GM23338 (cell line): ENCODE data around the gene FEN1. TPM values are rescaled to one million over a fixed set of nuclear protein-coding genes. Genes with fewer than 3 reads are reported as not detected.

Source experiments
- ATAC-seq: fragments of 200-7000 bp; cut with Tn5 transposase; 3 replicates; pipeline ENCODE4 v1.9.1; 2020
- DNase-seq: peaks from one replicate; pipeline ENCODE4 v3.0.0-alpha.2; 2015; ENCODE audit warnings: low spot score
- H2AFZ ChIP-seq: fragments of 200-600 bp; sonication (generic); 2 replicates; pipeline ENCODE4 v1.8.0; 2016; ENCODE audit warnings: antibody characterized with exemption, mild to moderate bottlenecking, moderate library complexity
- H3F3A ChIP-seq: fragments of 200-600 bp; sonication (generic); replicated peaks from 2 replicates; pipeline ENCODE4 v1.8.0; 2017; ENCODE audit warnings: antibody characterized with exemption, mixed run types, low read depth
- H3K27ac ChIP-seq: fragments of 200-600 bp; sonication (generic); 2 replicates; pipeline ENCODE4 v1.6.1; 2016; ENCODE audit warnings: low read depth
- H3K27me3 ChIP-seq: fragments of 200-600 bp; sonication (generic); 2 replicates; pipeline ENCODE4 v1.8.0; 2016; ENCODE audit warnings: mild to moderate bottlenecking, mixed run types, moderate library complexity; ENCODE audit not compliant: insufficient read depth
- H3K36me3 ChIP-seq: fragments of 200-600 bp; sonication (generic); 2 replicates; pipeline ENCODE4 v1.8.0; 2016; ENCODE audit warnings: mild to moderate bottlenecking; ENCODE audit not compliant: insufficient read depth
- H3K4me1 ChIP-seq: fragments of 200-600 bp; sonication (generic); 2 replicates; pipeline ENCODE4 v1.8.0; 2016; ENCODE audit warnings: mild to moderate bottlenecking, moderate library complexity; ENCODE audit not compliant: insufficient read depth
- H3K4me2 ChIP-seq: fragments of 200-600 bp; sonication (generic); 2 replicates; pipeline ENCODE4 v1.7.1; 2017; ENCODE audit warnings: mixed run types
- H3K4me3 ChIP-seq: fragments of 200-600 bp; sonication (generic); 2 replicates; pipeline ENCODE4 v1.6.1; 2016; ENCODE audit warnings: mixed run types
- H3K79me2 ChIP-seq: fragments of 200-600 bp; sonication (generic); replicated peaks from 2 replicates; pipeline ENCODE4 v1.8.0; 2017; ENCODE audit warnings: mild to moderate bottlenecking; ENCODE audit not compliant: insufficient read depth
- H3K9me2 ChIP-seq: fragments of 200-600 bp; sonication (generic); 2 replicates; pipeline ENCODE4 v1.8.0; 2017; ENCODE audit not compliant: insufficient read depth
- H4K20me1 ChIP-seq: fragments of 200-600 bp; sonication (generic); replicated peaks from 2 replicates; pipeline ENCODE4 v1.8.0; 2017; ENCODE audit warnings: mild to moderate bottlenecking; ENCODE audit not compliant: insufficient read depth
- H3K27ac Mint-ChIP-seq: 2 replicates; pipeline ENCODE4 v1.8.0; 2020; ENCODE audit warnings: inconsistent platforms, mild to moderate bottlenecking, moderate library complexity, mixed read lengths
- H3K27me3 Mint-ChIP-seq: 3 replicates; pipeline ENCODE4 v1.8.0; 2022; ENCODE audit warnings: low read depth, mild to moderate bottlenecking, moderate library complexity, mixed read lengths, inconsistent platforms; ENCODE audit not compliant: insufficient read depth, poor library complexity
- H3K36me3 Mint-ChIP-seq: 3 replicates; pipeline ENCODE4 v1.8.0; 2021; ENCODE audit warnings: low read depth, mild to moderate bottlenecking, inconsistent platforms, moderate library complexity, mixed read lengths
- H3K4me1 Mint-ChIP-seq: 3 replicates; pipeline ENCODE4 v1.8.0; 2020; ENCODE audit warnings: mild to moderate bottlenecking, inconsistent platforms, mixed read lengths
- H3K4me3 Mint-ChIP-seq: 3 replicates; pipeline ENCODE4 v1.8.0; 2021; ENCODE audit warnings: moderate library complexity, mild to moderate bottlenecking, inconsistent platforms, mixed read lengths
- H3K9me3 Mint-ChIP-seq: 3 replicates; pipeline ENCODE4 v1.8.0; 2020; ENCODE audit warnings: moderate library complexity, mild to moderate bottlenecking, inconsistent platforms, mixed read lengths
- CREB1 ChIP-seq: fragments of 250-450 bp; sonication (Bioruptor Pico); IDR thresholded peaks from 2 replicates; pipeline ENCODE4 v1.5.0; 2020; ENCODE audit warnings: low read depth, mild to moderate bottlenecking, moderate library complexity
- EZH2phosphoT487 ChIP-seq: fragments of 200-600 bp; sonication (generic); IDR thresholded peaks from one replicate; pipeline ENCODE4 v1.8.1; 2018; ENCODE audit warnings: antibody characterized with exemption; ENCODE audit not compliant: unreplicated experiment
- JUNB ChIP-seq: IDR thresholded peaks from one replicate; pipeline ENCODE4 v1.6.1; 2016; ENCODE audit warnings: antibody characterized with exemption; ENCODE audit not compliant: unreplicated experiment
- POLR2AphosphoS5 ChIP-seq: IDR thresholded peaks from 2 replicates; pipeline ENCODE4 v1.6.1; 2016; ENCODE audit warnings: antibody characterized with exemption, low read depth
- STAT1 ChIP-seq: IDR thresholded peaks from one replicate; pipeline ENCODE4 v1.6.1; 2016; ENCODE audit warnings: antibody characterized with exemption; ENCODE audit not compliant: unreplicated experiment
- ZNF114 ChIP-seq: fragments of 250-450 bp; sonication (Bioruptor Pico); IDR thresholded peaks from 2 replicates; pipeline ENCODE4 v1.5.0; 2020; ENCODE audit warnings: mild to moderate bottlenecking, moderate library complexity
- ZNF331 ChIP-seq: fragments of 250-450 bp; sonication (Bioruptor Pico); IDR thresholded peaks from 2 replicates; pipeline ENCODE4 v1.5.0; 2020; ENCODE audit warnings: low read depth, mild to moderate bottlenecking, moderate library complexity
- polyA plus RNA-seq: library from polyadenylated mRNA; unstranded; fragments of >200 nt; fragmentation: Nextera tagmentation; extraction: Ambion mirVana; gene quantifications from 2 replicates; pipeline ENCODE4 v1.2.1, GENCODE V29; 2016
- total RNA-seq: library from RNA; depleted of rRNA; stranded (reverse); fragments of >200 nt; shearing (Covaris generic); gene quantifications from 2 replicates; pipeline ENCODE4 v1.2.3, GENCODE V29; 2014
- TF ChIP-seq, protein P1 (sequence below): IDR thresholded peaks from one replicate; pipeline ENCODE4 v1.6.1; 2018; ENCODE audit warnings: antibody characterized with exemption; ENCODE audit not compliant: unreplicated experiment
- TF ChIP-seq, protein P2 (sequence below): fragments of 250-450 bp; sonication (Bioruptor Pico); IDR thresholded peaks from 2 replicates; pipeline ENCODE4 v1.5.0; 2020; ENCODE audit warnings: mild to moderate bottlenecking, moderate library complexity

The FEN1 gene
- total and polyA plus RNA-seq, 2 experiments from 2014 or later = 85.1 to 89.0 TPM

DNA sequence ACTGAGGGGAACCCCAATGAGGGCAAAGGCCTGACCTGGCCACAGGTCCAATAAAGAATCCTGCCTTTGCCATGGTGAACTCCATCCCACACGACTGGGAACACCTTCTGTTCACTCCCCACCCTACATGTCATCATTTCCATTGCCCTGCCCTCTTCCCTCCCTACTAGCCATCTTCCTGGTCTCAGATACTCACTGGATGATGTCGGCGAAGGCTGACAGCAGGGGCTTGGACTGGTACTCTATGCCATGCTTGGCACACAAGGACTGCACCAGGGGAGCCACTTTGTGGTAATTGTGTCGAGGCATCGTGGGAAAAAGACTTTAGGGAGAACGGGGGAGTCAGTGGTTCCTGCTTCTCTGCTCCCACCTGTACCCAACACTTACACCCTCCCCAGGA, 9.9 kb downstream of the FEN1 start:
- Histone ChIP-seq H3K79me2 (peaks cover 8% of the 10 kb centered on the region), H3K4me2 (no peak overlapping the region), H2AFZ (no peak overlapping the region), H3K9me2 (no peaks in the 10 kb centered on the region), H4K20me1 (peaks cover 13% of the 10 kb centered on the region), H3K27me3 (no peaks in the 10 kb centered on the region), H3F3A (peaks cover 18% of the 10 kb centered on the region; the same call in 1 of the 2 replicates), H3K4me3 (no peak overlapping the region), H3K27ac (no peak overlapping the region), H3K36me3 (peaks cover 41% of the 10 kb centered on the region), H3K4me1 (no peaks in the 10 kb centered on the region)
- no peak for TF ChIP-seq POLR2AphosphoS5
- no peak for TF ChIP-seq ZNF331 (CRISPR knock-in tag)
- TF ChIP-seq EZH2phosphoT487 = no peak
- TF ChIP-seq CREB1 = no peak
- no peak for TF ChIP-seq JUNB
- DNase-seq (no peak), ATAC-seq (no peak)
- no peaks in the 10 kb centered on the region for H3K4me1 Mint-ChIP-seq
- H3K27ac Mint-ChIP-seq = no peak overlapping the region
- H3K27me3 Mint-ChIP-seq = peaks cover 3% of the 10 kb centered on the region
- H3K4me3 Mint-ChIP-seq = no peak overlapping the region
- H3K36me3 Mint-ChIP-seq = peaks cover 83% of the 10 kb centered on the region
- H3K9me3 Mint-ChIP-seq = no peaks in the 10 kb centered on the region

DNA sequence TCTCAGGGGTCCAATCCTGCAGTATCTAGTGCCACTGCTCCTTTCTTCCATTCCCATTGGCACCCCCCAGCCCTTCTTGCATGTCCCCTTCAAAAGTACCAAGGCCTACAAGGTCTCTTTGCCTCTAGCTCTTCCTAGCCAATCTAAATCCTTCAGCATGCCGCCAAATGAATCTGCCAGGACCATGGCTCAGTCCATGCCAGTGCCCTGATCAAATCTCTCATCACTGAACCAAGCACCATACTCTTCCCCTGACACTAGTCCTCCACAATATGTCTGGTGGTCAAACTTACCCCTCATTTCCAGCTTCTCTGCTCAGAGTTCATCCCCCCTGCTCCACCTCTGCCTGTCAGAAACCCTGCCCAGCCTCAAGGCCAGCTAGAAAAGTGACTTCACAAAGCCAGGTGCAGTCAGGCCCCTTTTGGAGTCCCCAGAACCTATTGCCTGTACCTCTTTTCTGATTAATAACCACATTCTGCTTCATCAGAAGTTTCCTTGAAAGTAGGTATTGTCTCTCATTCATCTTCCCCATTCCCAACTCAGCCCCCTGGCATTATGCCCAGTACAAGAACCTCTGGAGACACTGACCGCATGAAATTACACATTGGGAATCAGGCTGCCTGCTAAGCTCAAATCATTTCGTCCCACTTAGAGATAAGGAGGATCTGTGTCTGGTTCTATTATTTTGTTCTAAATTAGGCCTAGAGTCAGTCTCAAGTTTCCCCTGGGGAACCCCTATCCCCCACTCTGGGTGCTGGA, 11.4 kb downstream of the FEN1 start:
- H3K79me2 ChIP-seq = no peaks in the 10 kb centered on the region; the same call in 1 of the 2 replicates
- TF ChIP-seq STAT1 (no peak), POLR2AphosphoS5 (no peak; the same call in 1 of the 2 replicates), ZNF114 (CRISPR knock-in tag) (no peak), ZNF331 (CRISPR knock-in tag) (no peak), CREB1 (no peak), JUNB (no peak)
- TF ChIP-seq, protein P1, sequence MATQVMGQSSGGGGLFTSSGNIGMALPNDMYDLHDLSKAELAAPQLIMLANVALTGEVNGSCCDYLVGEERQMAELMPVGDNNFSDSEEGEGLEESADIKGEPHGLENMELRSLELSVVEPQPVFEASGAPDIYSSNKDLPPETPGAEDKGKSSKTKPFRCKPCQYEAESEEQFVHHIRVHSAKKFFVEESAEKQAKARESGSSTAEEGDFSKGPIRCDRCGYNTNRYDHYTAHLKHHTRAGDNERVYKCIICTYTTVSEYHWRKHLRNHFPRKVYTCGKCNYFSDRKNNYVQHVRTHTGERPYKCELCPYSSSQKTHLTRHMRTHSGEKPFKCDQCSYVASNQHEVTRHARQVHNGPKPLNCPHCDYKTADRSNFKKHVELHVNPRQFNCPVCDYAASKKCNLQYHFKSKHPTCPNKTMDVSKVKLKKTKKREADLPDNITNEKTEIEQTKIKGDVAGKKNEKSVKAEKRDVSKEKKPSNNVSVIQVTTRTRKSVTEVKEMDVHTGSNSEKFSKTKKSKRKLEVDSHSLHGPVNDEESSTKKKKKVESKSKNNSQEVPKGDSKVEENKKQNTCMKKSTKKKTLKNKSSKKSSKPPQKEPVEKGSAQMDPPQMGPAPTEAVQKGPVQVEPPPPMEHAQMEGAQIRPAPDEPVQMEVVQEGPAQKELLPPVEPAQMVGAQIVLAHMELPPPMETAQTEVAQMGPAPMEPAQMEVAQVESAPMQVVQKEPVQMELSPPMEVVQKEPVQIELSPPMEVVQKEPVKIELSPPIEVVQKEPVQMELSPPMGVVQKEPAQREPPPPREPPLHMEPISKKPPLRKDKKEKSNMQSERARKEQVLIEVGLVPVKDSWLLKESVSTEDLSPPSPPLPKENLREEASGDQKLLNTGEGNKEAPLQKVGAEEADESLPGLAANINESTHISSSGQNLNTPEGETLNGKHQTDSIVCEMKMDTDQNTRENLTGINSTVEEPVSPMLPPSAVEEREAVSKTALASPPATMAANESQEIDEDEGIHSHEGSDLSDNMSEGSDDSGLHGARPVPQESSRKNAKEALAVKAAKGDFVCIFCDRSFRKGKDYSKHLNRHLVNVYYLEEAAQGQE = no peak
- TF ChIP-seq, protein P2, sequence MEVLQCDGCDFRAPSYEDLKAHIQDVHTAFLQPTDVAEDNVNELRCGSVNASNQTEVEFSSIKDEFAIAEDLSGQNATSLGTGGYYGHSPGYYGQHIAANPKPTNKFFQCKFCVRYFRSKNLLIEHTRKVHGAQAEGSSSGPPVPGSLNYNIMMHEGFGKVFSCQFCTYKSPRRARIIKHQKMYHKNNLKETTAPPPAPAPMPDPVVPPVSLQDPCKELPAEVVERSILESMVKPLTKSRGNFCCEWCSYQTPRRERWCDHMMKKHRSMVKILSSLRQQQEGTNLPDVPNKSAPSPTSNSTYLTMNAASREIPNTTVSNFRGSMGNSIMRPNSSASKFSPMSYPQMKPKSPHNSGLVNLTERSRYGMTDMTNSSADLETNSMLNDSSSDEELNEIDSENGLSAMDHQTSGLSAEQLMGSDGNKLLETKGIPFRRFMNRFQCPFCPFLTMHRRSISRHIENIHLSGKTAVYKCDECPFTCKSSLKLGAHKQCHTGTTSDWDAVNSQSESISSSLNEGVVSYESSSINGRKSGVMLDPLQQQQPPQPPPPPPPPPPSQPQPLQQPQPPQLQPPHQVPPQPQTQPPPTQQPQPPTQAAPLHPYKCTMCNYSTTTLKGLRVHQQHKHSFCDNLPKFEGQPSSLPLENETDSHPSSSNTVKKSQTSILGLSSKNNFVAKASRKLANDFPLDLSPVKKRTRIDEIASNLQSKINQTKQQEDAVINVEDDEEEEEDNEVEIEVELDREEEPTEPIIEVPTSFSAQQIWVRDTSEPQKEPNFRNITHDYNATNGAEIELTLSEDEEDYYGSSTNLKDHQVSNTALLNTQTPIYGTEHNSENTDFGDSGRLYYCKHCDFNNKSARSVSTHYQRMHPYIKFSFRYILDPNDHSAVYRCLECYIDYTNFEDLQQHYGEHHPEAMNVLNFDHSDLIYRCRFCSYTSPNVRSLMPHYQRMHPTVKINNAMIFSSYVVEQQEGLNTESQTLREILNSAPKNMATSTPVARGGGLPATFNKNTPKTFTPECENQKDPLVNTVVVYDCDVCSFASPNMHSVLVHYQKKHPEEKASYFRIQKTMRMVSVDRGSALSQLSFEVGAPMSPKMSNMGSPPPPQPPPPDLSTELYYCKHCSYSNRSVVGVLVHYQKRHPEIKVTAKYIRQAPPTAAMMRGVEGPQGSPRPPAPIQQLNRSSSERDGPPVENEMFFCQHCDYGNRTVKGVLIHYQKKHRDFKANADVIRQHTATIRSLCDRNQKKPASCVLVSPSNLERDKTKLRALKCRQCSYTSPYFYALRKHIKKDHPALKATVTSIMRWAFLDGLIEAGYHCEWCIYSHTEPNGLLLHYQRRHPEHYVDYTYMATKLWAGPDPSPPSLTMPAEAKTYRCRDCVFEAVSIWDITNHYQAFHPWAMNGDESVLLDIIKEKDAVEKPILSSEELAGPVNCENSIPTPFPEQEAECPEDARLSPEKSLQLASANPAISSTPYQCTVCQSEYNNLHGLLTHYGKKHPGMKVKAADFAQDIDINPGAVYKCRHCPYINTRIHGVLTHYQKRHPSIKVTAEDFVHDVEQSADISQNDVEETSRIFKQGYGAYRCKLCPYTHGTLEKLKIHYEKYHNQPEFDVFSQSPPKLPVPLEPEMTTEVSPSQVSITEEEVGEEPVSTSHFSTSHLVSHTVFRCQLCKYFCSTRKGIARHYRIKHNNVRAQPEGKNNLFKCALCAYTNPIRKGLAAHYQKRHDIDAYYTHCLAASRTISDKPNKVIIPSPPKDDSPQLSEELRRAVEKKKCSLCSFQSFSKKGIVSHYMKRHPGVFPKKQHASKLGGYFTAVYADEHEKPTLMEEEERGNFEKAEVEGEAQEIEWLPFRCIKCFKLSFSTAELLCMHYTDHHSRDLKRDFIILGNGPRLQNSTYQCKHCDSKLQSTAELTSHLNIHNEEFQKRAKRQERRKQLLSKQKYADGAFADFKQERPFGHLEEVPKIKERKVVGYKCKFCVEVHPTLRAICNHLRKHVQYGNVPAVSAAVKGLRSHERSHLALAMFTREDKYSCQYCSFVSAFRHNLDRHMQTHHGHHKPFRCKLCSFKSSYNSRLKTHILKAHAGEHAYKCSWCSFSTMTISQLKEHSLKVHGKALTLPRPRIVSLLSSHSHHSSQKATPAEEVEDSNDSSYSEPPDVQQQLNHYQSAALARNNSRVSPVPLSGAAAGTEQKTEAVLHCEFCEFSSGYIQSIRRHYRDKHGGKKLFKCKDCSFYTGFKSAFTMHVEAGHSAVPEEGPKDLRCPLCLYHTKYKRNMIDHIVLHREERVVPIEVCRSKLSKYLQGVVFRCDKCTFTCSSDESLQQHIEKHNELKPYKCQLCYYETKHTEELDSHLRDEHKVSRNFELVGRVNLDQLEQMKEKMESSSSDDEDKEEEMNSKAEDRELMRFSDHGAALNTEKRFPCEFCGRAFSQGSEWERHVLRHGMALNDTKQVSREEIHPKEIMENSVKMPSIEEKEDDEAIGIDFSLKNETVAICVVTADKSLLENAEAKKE (CRISPR knock-in tag) = no peak
- H4K20me1 ChIP-seq = peaks cover 13% of the 10 kb centered on the region
- H3K4me3 ChIP-seq = no peak overlapping the region
- no peak overlapping the region for H3K27ac ChIP-seq
- Mint-ChIP-seq H3K4me3 (no peak overlapping the region), H3K27me3 (peaks cover 3% of the 10 kb centered on the region), H3K4me1 (no peaks in the 10 kb centered on the region), H3K9me3 (no peaks in the 10 kb centered on the region), H3K36me3 (peaks cover 89% of the 10 kb centered on the region), H3K27ac (no peak overlapping the region)
- H2AFZ ChIP-seq = no peak overlapping the region
- ATAC-seq (no peak), DNase-seq (no peak)
- no peaks in the 10 kb centered on the region for H3K4me1 ChIP-seq
- peaks cover 11% of the 10 kb centered on the region for H3F3A ChIP-seq
- no peaks in the 10 kb centered on the region for H3K27me3 ChIP-seq
- H3K4me2 ChIP-seq = no peak overlapping the region
- peaks cover 45% of the 10 kb centered on the region for H3K36me3 ChIP-seq
- no peaks in the 10 kb centered on the region for H3K9me2 ChIP-seq
